Measurements from ENCODE around the gene SCT. TPM values are rescaled to one million over a fixed set of nuclear protein-coding genes. Genes with fewer than 3 reads are reported as not detected.

SCT gene
- total and polyA plus RNA-seq, 8 donors = 0.58 to 0.69 TPM; not detected in 6

DNA sequence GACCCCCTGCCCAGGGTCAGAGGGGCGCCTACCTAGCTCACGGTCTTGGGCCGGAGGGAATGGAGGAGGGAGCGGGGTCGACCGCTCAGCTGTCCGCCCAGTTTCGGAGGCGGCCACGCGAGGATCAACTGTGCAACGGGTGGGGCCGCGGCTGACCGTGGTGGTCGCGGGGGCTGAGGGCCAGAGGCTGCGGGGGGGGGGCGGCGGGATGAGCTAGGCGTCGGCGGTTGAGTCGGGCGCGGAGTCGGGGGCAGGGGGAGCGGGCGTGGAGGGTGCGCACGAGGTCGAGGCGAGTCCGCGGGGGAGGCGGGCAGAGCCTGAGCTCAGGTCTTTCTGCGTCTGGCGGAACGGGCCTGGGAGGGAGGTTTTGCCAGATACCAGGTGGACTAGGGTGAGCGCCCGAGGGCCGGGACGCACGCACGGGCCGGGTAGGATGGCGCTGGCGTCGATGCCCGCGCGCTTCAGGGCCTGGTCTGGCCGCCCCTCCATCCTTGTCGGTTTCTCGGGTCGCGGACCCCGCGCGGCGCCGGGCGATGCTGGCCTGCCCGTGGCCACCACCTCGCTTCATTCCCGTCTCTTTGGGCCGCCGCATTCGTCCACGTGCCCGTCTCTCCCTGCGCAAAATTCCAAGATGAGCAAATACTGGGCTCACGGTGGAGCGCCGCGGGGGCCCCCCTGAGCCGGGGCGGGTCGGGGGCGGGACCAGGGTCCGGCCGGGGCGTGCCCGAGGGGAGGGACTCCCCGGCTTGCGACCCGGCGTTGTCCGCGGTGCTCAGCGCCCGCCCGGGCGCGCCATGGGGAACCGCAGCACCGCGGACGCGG is 9.7 kb upstream of the SCT start, which contains the start of gene DRD4:
DRD4 (plus strand) TSS at position 759 of the 822 bp plus-strand sequence; CDS start at position 795, 36 bp downstream.
- DNase-seq (peak in 3 of 6 donors; percentile 13 to 80 (median 49)), FAIRE-seq (no peak), ATAC-seq (peak; percentile 39 to 66 (median 50))
- TF ChIP-seq CTCF (IDR thresholded peaks at IDR 0.05) = no peak
- Histone ChIP-seq H3K36me3 (no peaks in the 10 kb centered on the region), H3K27me3 (no peaks in the 10 kb centered on the region), H3K4me3 (peak within 1 kb of the TSS in 1 of 4 donors; percentile 8), H3K4me1 (no peaks in the 10 kb centered on the region), H3K9me3 (no peaks in the 10 kb centered on the region), H3K27ac (no peak within 1 kb of the TSS)
- 47 to 49% methylated on average over 57 to 100 of the region's 100 CpGs for WGBS, 2 donors
- intact Hi-C loops (cut with DNase I) = no loop called here

DNA sequence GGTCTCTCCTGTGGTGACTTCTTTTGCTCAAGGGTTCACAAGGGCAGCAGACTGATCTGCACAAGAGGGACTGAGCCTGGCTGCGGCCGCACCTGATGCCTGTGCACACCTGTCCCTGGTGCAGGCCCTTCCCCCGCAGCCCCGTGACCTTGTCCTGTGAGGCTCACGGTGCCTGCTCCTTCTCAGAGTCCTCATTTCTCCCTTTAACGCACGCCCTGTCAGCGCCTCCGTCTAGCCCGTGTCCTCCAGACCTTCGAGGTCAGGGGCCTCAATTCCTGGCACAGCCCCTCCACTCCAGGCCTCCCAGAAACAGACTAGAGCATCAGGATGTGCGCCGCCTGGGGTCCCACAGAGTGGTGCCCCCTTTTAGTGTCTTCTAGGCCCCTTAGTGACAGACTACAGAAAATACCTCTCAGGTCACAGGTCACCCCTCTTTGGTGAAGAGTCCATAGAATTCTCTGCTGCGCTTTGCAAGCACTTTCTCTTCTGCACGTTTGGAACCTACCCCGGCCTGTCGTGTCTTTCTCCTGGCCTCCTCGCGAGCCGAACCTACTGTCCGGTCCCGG is 9.0 kb upstream of the SCT start:
- H3K4me3 ChIP-seq = no peak overlapping the region
- H3K27me3 ChIP-seq = no peaks in the 10 kb centered on the region
- H3K9me3 ChIP-seq = no peaks in the 10 kb centered on the region
- peak in 2 of 6 donors; percentile 56 to 66 for DNase-seq
- no peaks in the 10 kb centered on the region for H3K36me3 ChIP-seq
- H3K4me1 ChIP-seq = no peaks in the 10 kb centered on the region
- 55 to 66% methylated on average over 22 of the region's 22 CpGs for WGBS, 2 donors
- no peak for TF ChIP-seq CTCF (IDR thresholded peaks at IDR 0.05)
- FAIRE-seq = no peak
- no peak overlapping the region for H3K27ac ChIP-seq
- ATAC-seq = peak in 1 of 4 donors; percentile 29
- intact Hi-C loops (cut with DNase I) = no loop called here

- no peak for TF ChIP-seq CTCF (IDR thresholded peaks at IDR 0.05)
- intact Hi-C loops (cut with DNase I) = no loop called here
- no peaks in the 10 kb centered on the region for H3K9me3 ChIP-seq
- FAIRE-seq (no peak), DNase-seq (no peak), ATAC-seq (no peak)
- no peaks in the 10 kb centered on the region for H3K27me3 ChIP-seq
- H3K4me1 ChIP-seq = no peaks in the 10 kb centered on the region
- 78 to 81% methylated on average over 5 of the region's 5 CpGs for WGBS, 2 donors
- H3K36me3 ChIP-seq = no peaks in the 10 kb centered on the region
- no peak overlapping the region for H3K4me3 ChIP-seq
- no peak overlapping the region for H3K27ac ChIP-seq
These were observed 3.9 kb upstream of the SCT start for GRCh38 chr11:630871-631270.

DNA sequence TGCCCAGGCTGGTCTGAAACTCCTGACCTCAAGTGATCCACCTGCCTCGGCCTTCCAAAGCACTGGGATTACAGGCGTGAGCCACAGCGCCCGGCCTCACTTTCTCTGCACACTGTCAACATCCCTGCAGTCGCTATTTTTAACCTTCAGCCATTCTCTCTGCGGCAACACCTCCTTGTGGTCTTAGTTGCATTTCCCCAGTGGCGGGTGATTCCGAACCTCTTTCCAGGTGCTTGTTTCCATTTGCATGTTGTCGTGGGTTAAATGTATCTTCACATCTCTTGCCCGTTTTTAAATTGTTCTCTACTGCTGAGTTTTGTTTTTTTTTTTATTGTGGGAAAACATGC is 2.2 kb upstream of the SCT start:
- no peak for TF ChIP-seq CTCF (IDR thresholded peaks at IDR 0.05)
- Histone ChIP-seq H3K9me3 (no peaks in the 10 kb centered on the region), H3K36me3 (no peaks in the 10 kb centered on the region), H3K4me3 (no peak overlapping the region), H3K27ac (no peak overlapping the region), H3K4me1 (no peaks in the 10 kb centered on the region), H3K27me3 (no peaks in the 10 kb centered on the region)
- 65 to 66% methylated on average over 10 of the region's 10 CpGs for WGBS, 2 donors
- ATAC-seq = peak in 1 of 4 donors; percentile 22
- intact Hi-C loops (cut with DNase I) = no loop called here
- no peak for DNase-seq
- FAIRE-seq = no peak

DNA sequence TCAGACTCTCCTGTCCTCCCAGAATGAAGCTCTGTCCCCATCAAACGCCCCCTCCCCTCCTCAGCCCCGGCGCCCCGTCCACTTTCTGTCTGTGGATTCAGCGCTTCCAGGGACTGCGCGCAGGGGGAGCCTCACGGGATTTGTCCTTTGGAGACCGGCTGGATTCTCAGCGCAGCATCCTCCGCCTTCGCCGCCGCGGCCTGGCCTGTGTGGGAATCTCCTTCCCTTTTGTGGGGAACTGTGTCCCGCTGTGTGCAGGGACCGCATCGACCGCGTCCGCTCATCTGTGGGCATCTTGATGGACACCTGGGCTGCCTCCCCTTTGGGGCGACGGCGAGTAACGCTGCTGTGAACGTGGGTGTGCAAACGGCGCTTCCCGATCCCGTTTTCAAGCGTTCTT is 1.1 kb upstream of the SCT start:
- 94 to 97% methylated on average over 31 of the region's 31 CpGs for WGBS, 2 donors
- H3K27ac ChIP-seq = no peak overlapping the region
- peak in 3 of 6 donors; percentile 13 to 58 (median 39) for DNase-seq
- FAIRE-seq = no peak
- H3K36me3 ChIP-seq = no peaks in the 10 kb centered on the region
- no peak for ATAC-seq
- H3K4me1 ChIP-seq = no peaks in the 10 kb centered on the region
- no peaks in the 10 kb centered on the region for H3K9me3 ChIP-seq
- H3K27me3 ChIP-seq = no peaks in the 10 kb centered on the region
- no peak for TF ChIP-seq CTCF (IDR thresholded peaks at IDR 0.05)
- H3K4me3 ChIP-seq = no peak overlapping the region
- intact Hi-C loops (cut with DNase I) = no loop called here

Measured in pancreas (tissue), 10 donors.